ENCODE results near the gene VAMP2. TPM values are rescaled to one million over a fixed set of nuclear protein-coding genes. Genes with fewer than 3 reads are reported as not detected.

VAMP2 gene
- total RNA-seq, 1 experiment from 2014 or later: 35.1 TPM

- Histone ChIP-seq H3K27me3 (ENCODE audit: insufficient read depth, low read depth) (no peaks in the 10 kb centered on the region), H3K4me3 (peak overlapping the region; percentile 86), H3K9me3 (ENCODE audit: insufficient read depth, low read depth) (no peaks in the 10 kb centered on the region), H3K36me3 (ENCODE audit: low read depth) (no peaks in the 10 kb centered on the region), H4K20me1 (ENCODE audit: insufficient read depth) (0 out of 2 replicates have a peak, but pooled peaks cover 3% of the 10 kb centered on the region), H3K27ac (no peak overlapping the region), H2AFZ (peak overlapping the region; percentile 86), H3K79me2 (ENCODE audit: low read depth) (peaks cover 11% of the 10 kb centered on the region), H3K4me1 (replicated peaks; ENCODE audit: insufficient read depth) (peaks cover 12% of the 10 kb centered on the region), H3K9me2 (ENCODE audit: insufficient read depth) (no peaks in the 10 kb centered on the region), H3F3A (ENCODE audit: insufficient read depth, low read depth) (peaks cover 24% of the 10 kb centered on the region), H3K4me2 (peak overlapping the region; percentile 85)
- TF ChIP-seq EZH2 (IDR thresholded peaks at IDR 0.05; ENCODE audit: low read depth) (no peak), CTCF (conservative IDR thresholded peaks at IDR 0.05) (no peak)
- ChIA-PET CTCF (interaction anchor here (1.2 kb wide), 1 partner anchor 35 kb away, joined by 3 read pairs; no protein-coding TSS in a partner anchor), POLR2A (ENCODE audit: unreplicated experiment) (no interaction called here)
- intact Hi-C loops (cut with micrococcal nuclease; ENCODE audit: unreplicated experiment): loop anchor here (10.0 kb wide), 1 partner anchor 196 kb away; the partner anchor contains the start of gene RPL26
- no peak for DNase-seq
- BruUV-seq (replicated peaks): no TSS peak
Observed at GRCh38 chr17:8189041-8189710, 26.4 kb upstream of the VAMP2 start.

GRCh38 chr17:8188263-8188839 is 25.6 kb upstream of the VAMP2 start:
- Histone ChIP-seq H3K27me3 (ENCODE audit: insufficient read depth, low read depth) (no peaks in the 10 kb centered on the region), H3K27ac (peak overlapping the region; percentile 86), H3K4me1 (replicated peaks; ENCODE audit: insufficient read depth) (peaks cover 12% of the 10 kb centered on the region), H3F3A (ENCODE audit: insufficient read depth, low read depth) (peaks cover 24% of the 10 kb centered on the region), H3K79me2 (ENCODE audit: low read depth) (peaks cover 11% of the 10 kb centered on the region), H2AFZ (no peak overlapping the region), H3K4me2 (peak overlapping the region; percentile 85), H3K4me3 (peak overlapping the region; percentile 86), H3K9me3 (ENCODE audit: insufficient read depth, low read depth) (no peaks in the 10 kb centered on the region), H3K36me3 (ENCODE audit: low read depth) (no peaks in the 10 kb centered on the region), H4K20me1 (ENCODE audit: insufficient read depth) (0 out of 2 replicates have a peak, but pooled peaks cover 3% of the 10 kb centered on the region), H3K9me2 (ENCODE audit: insufficient read depth) (no peaks in the 10 kb centered on the region)
- no peak for DNase-seq
- no TSS peak for BruUV-seq (replicated peaks)
- CTCF ChIA-PET: interaction anchor here (0.8 to 1.2 kb wide), 3 partner anchors 36 to 195 kb away, joined by 3 to 4 read pairs (median 3); no protein-coding TSS in a partner anchor
- intact Hi-C loops (cut with micrococcal nuclease; ENCODE audit: unreplicated experiment): loop anchor here (10.0 kb wide), 1 partner anchor 196 kb away; the partner anchor contains the start of gene RPL26
- POLR2A ChIA-PET (ENCODE audit: unreplicated experiment): interaction anchor here (0.5 to 1.4 kb wide), 2 partner anchors 15 to 33 kb away, joined by 3 to 8 read pairs; no protein-coding TSS in a partner anchor
- TF ChIP-seq EZH2 (IDR thresholded peaks at IDR 0.05; ENCODE audit: low read depth) (no peak), CTCF (conservative IDR thresholded peaks at IDR 0.05) (no peak)

- intact Hi-C loops (cut with micrococcal nuclease; ENCODE audit: unreplicated experiment): loop anchor here (1.0 to 10.0 kb wide), 6 partner anchors 31 to 197 kb away; partner anchors contain the start of genes CTC1 and RPL26
- no peak for TF ChIP-seq CTCF (conservative IDR thresholded peaks at IDR 0.05)
- TF ChIP-seq EZH2 (IDR thresholded peaks at IDR 0.05; ENCODE audit: low read depth): no peak
- Histone ChIP-seq H3K4me2 (peak overlapping the region; percentile 85), H3F3A (ENCODE audit: insufficient read depth, low read depth) (peaks cover 24% of the 10 kb centered on the region), H3K36me3 (ENCODE audit: low read depth) (no peaks in the 10 kb centered on the region), H3K9me2 (ENCODE audit: insufficient read depth) (no peaks in the 10 kb centered on the region), H3K79me2 (ENCODE audit: low read depth) (peaks cover 11% of the 10 kb centered on the region), H4K20me1 (ENCODE audit: insufficient read depth) (0 out of 2 replicates have a peak, but pooled peaks cover 3% of the 10 kb centered on the region), H2AFZ (no peak overlapping the region), H3K4me3 (peak overlapping the region; percentile 86; the same call in 1 of the 2 replicates), H3K27ac (peak overlapping the region; percentile 86), H3K9me3 (ENCODE audit: insufficient read depth, low read depth) (no peaks in the 10 kb centered on the region), H3K4me1 (replicated peaks; ENCODE audit: insufficient read depth) (peaks cover 12% of the 10 kb centered on the region), H3K27me3 (ENCODE audit: insufficient read depth, low read depth) (no peaks in the 10 kb centered on the region)
- DNase-seq: peak; percentile 94 to 95
- POLR2A ChIA-PET (ENCODE audit: unreplicated experiment): interaction anchor here (0.5 to 1.4 kb wide), 6 partner anchors 14 to 197 kb away, joined by 3 to 8 read pairs (median 6); partner anchors contain the start of gene SLC25A35
- CTCF ChIA-PET: interaction anchor here (0.7 to 1.0 kb wide), 3 partner anchors 52 to 196 kb away, joined by 3 to 4 read pairs (median 3); no protein-coding TSS in a partner anchor
- TSS peak; percentile 100 for BruUV-seq (replicated peaks)
Observed at GRCh38 chr17:8187517-8188262, 24.9 kb upstream of the VAMP2 start.

Data from PC-9 (cell line).